ENCODE measurements around the gene FBXL16. TPM values are rescaled to one million over a fixed set of nuclear protein-coding genes. Genes with fewer than 3 reads are reported as not detected.

Gene FBXL16
- total and polyA plus RNA-seq, 2 of the 13 experiments (the other 11 are each of a cell fraction or from before 2014, with no cell fraction given): 0.22 to 2.0 TPM

GRCh38 chr16:740764-741505 is 35.3 kb upstream of the FBXL16 start, which contains the start of gene CIAO3 (continued):
- TF ChIP-seq ZBTB10 (CRISPR knock-in tag; IDR thresholded peaks at IDR 0.05; ENCODE audit: borderline replicate concordance) (peak; percentile 90; the same call in 1 of the 2 replicates), ZNF558 (CRISPR knock-in tag; IDR thresholded peaks at IDR 0.05; ENCODE audit: borderline replicate concordance) (peak; percentile 34; the same call in 1 of the 2 replicates), HNRNPK (IDR thresholded peaks at IDR 0.05; ENCODE audit: low read depth, low read length, poor library complexity, severe bottlenecking) (peak; percentile 66), SMC3 (IDR thresholded peaks at IDR 0.05; ENCODE audit: low read length) (no peak), RAD51 (IDR thresholded peaks at IDR 0.05; ENCODE audit: borderline replicate concordance) (no peak), ZNF160 (CRISPR knock-in tag; IDR thresholded peaks at IDR 0.05) (no peak), PAXIP1 (CRISPR knock-in tag; conservative IDR thresholded peaks at IDR 0.05) (peak; percentile 32; the same call in 1 of the 2 replicates), HNRNPH1 (optimal IDR thresholded peaks at IDR 0.05; ENCODE audit: low read depth, low read length) (no peak), ZNF3 (CRISPR knock-in tag; IDR thresholded peaks at IDR 0.05) (no peak), NONO (IDR thresholded peaks at IDR 0.05) (no peak), NONO (CRISPR knock-in tag; conservative IDR thresholded peaks at IDR 0.05) (peak; percentile 99), ZNF34 (CRISPR knock-in tag; IDR thresholded peaks at IDR 0.05; ENCODE audit: borderline replicate concordance) (peak; percentile 76; the same call in 1 of the 2 replicates), PCBP2 (optimal IDR thresholded peaks at IDR 0.05; ENCODE audit: low read depth, low read length, poor library complexity, severe bottlenecking) (no peak), SKI (IDR thresholded peaks at IDR 0.05; ENCODE audit: partially characterized antibody) (no peak), ZSCAN29 (CRISPR knock-in tag; conservative IDR thresholded peaks at IDR 0.05) (peak; percentile 74; the same call in 1 of the 2 replicates)
- TF ChIP-seq, protein P1, sequence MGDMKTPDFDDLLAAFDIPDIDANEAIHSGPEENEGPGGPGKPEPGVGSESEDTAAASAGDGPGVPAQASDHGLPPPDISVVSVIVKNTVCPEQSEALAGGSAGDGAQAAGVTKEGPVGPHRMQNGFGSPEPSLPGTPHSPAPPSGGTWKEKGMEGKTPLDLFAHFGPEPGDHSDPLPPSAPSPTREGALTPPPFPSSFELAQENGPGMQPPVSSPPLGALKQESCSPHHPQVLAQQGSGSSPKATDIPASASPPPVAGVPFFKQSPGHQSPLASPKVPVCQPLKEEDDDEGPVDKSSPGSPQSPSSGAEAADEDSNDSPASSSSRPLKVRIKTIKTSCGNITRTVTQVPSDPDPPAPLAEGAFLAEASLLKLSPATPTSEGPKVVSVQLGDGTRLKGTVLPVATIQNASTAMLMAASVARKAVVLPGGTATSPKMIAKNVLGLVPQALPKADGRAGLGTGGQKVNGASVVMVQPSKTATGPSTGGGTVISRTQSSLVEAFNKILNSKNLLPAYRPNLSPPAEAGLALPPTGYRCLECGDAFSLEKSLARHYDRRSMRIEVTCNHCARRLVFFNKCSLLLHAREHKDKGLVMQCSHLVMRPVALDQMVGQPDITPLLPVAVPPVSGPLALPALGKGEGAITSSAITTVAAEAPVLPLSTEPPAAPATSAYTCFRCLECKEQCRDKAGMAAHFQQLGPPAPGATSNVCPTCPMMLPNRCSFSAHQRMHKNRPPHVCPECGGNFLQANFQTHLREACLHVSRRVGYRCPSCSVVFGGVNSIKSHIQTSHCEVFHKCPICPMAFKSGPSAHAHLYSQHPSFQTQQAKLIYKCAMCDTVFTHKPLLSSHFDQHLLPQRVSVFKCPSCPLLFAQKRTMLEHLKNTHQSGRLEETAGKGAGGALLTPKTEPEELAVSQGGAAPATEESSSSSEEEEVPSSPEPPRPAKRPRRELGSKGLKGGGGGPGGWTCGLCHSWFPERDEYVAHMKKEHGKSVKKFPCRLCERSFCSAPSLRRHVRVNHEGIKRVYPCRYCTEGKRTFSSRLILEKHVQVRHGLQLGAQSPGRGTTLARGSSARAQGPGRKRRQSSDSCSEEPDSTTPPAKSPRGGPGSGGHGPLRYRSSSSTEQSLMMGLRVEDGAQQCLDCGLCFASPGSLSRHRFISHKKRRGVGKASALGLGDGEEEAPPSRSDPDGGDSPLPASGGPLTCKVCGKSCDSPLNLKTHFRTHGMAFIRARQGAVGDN (CRISPR knock-in tag; IDR thresholded peaks at IDR 0.05): peak; percentile 90
- TF ChIP-seq, protein P2, sequence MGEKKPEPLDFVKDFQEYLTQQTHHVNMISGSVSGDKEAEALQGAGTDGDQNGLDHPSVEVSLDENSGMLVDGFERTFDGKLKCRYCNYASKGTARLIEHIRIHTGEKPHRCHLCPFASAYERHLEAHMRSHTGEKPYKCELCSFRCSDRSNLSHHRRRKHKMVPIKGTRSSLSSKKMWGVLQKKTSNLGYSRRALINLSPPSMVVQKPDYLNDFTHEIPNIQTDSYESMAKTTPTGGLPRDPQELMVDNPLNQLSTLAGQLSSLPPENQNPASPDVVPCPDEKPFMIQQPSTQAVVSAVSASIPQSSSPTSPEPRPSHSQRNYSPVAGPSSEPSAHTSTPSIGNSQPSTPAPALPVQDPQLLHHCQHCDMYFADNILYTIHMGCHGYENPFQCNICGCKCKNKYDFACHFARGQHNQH (CRISPR knock-in tag; IDR thresholded peaks at IDR 0.05): no peak; the same call in none of the 2 replicates
